T-helper 1 cell treated with Interleukin-12 subunit alpha and Interleukin-12 subunit beta and Interleukin-4 antibody, amounts not matched to agents 30 μg/mL and 1 μg/mL, for 36 hours (primary cell): ENCODE measurements around the gene NTN1.

Experiments
- H3K27ac Mint-ChIP-seq: one replicate; pipeline ENCODE4 v1.8.0; 2021; ENCODE audit warnings: mild to moderate bottlenecking, mixed read lengths
- H3K27me3 Mint-ChIP-seq: one replicate; pipeline ENCODE4 v1.8.0; 2021; ENCODE audit warnings: low read depth, mixed read lengths
- H3K36me3 Mint-ChIP-seq: one replicate; pipeline ENCODE4 v1.8.0; 2021; ENCODE audit warnings: low read depth, mixed read lengths
- H3K4me1 Mint-ChIP-seq: one replicate; pipeline ENCODE4 v1.8.0; 2021; ENCODE audit warnings: low read depth, mixed read lengths
- H3K4me3 Mint-ChIP-seq: one replicate; pipeline ENCODE4 v1.8.0; 2021; ENCODE audit warnings: mild to moderate bottlenecking, moderate library complexity, mixed read lengths
- H3K9me3 Mint-ChIP-seq: one replicate; pipeline ENCODE4 v1.8.0; 2021; ENCODE audit warnings: mixed read lengths

NTN1 gene

GRCh38 chr17:9174779-9175574 is 153.7 kb downstream of the NTN1 start:
- H3K4me3 Mint-ChIP-seq = no peak overlapping the region
- no peaks in the 10 kb centered on the region for H3K27me3 Mint-ChIP-seq
- no peaks in the 10 kb centered on the region for H3K9me3 Mint-ChIP-seq
- H3K36me3 Mint-ChIP-seq = no peaks in the 10 kb centered on the region
- H3K4me1 Mint-ChIP-seq = no peaks in the 10 kb centered on the region
- no peak overlapping the region for H3K27ac Mint-ChIP-seq

GRCh38 chr17:9175700-9176467 is 154.6 kb downstream of the NTN1 start:
- Mint-ChIP-seq H3K4me3 (no peak overlapping the region), H3K36me3 (no peaks in the 10 kb centered on the region), H3K4me1 (no peaks in the 10 kb centered on the region), H3K9me3 (no peaks in the 10 kb centered on the region), H3K27ac (no peak overlapping the region), H3K27me3 (no peaks in the 10 kb centered on the region)

- no peaks in the 10 kb centered on the region for H3K4me1 Mint-ChIP-seq
- no peak overlapping the region for H3K27ac Mint-ChIP-seq
- H3K9me3 Mint-ChIP-seq = no peaks in the 10 kb centered on the region
- H3K27me3 Mint-ChIP-seq = no peaks in the 10 kb centered on the region
- no peak overlapping the region for H3K4me3 Mint-ChIP-seq
- no peaks in the 10 kb centered on the region for H3K36me3 Mint-ChIP-seq
Measured at GRCh38 chr17:9177212-9177611, 155.9 kb downstream of the NTN1 start.

GRCh38 chr17:9178319-9178718 is 157.0 kb downstream of the NTN1 start:
- H3K4me3 Mint-ChIP-seq = no peak overlapping the region
- no peaks in the 10 kb centered on the region for H3K9me3 Mint-ChIP-seq
- no peaks in the 10 kb centered on the region for H3K4me1 Mint-ChIP-seq

GRCh38 chr17:9179602-9180001 is 158.3 kb downstream of the NTN1 start:
- Mint-ChIP-seq H3K27ac (no peak overlapping the region), H3K4me1 (no peaks in the 10 kb centered on the region), H3K9me3 (no peaks in the 10 kb centered on the region), H3K27me3 (no peaks in the 10 kb centered on the region), H3K4me3 (no peak overlapping the region), H3K36me3 (no peaks in the 10 kb centered on the region)

More at GRCh38 chr17:9178319-9178718, 157.0 kb downstream of the NTN1 start:
- H3K27me3 Mint-ChIP-seq = no peaks in the 10 kb centered on the region
- H3K36me3 Mint-ChIP-seq = no peaks in the 10 kb centered on the region
- no peak overlapping the region for H3K27ac Mint-ChIP-seq

- H3K4me3 Mint-ChIP-seq = no peak overlapping the region
- H3K27me3 Mint-ChIP-seq = no peaks in the 10 kb centered on the region
- H3K4me1 Mint-ChIP-seq = no peaks in the 10 kb centered on the region
- H3K36me3 Mint-ChIP-seq = no peaks in the 10 kb centered on the region
- no peak overlapping the region for H3K27ac Mint-ChIP-seq
- no peaks in the 10 kb centered on the region for H3K9me3 Mint-ChIP-seq
Measured at GRCh38 chr17:9181640-9182039, 160.3 kb downstream of the NTN1 start.

GRCh38 chr17:9183306-9183705 is 162.0 kb downstream of the NTN1 start:
- H3K36me3 Mint-ChIP-seq = no peaks in the 10 kb centered on the region
- no peak overlapping the region for H3K27ac Mint-ChIP-seq
- no peaks in the 10 kb centered on the region for H3K27me3 Mint-ChIP-seq
- no peak overlapping the region for H3K4me3 Mint-ChIP-seq
- no peaks in the 10 kb centered on the region for H3K9me3 Mint-ChIP-seq
- no peaks in the 10 kb centered on the region for H3K4me1 Mint-ChIP-seq

- no peak overlapping the region for H3K4me3 Mint-ChIP-seq
- no peaks in the 10 kb centered on the region for H3K9me3 Mint-ChIP-seq
- no peaks in the 10 kb centered on the region for H3K36me3 Mint-ChIP-seq
- H3K27ac Mint-ChIP-seq = no peak overlapping the region
- H3K27me3 Mint-ChIP-seq = no peaks in the 10 kb centered on the region
- no peaks in the 10 kb centered on the region for H3K4me1 Mint-ChIP-seq
Measured at GRCh38 chr17:9185142-9185541, 163.8 kb downstream of the NTN1 start.

- no peak overlapping the region for H3K27ac Mint-ChIP-seq
- no peaks in the 10 kb centered on the region for H3K36me3 Mint-ChIP-seq
- no peaks in the 10 kb centered on the region for H3K9me3 Mint-ChIP-seq
- H3K27me3 Mint-ChIP-seq = no peaks in the 10 kb centered on the region
- H3K4me1 Mint-ChIP-seq = no peaks in the 10 kb centered on the region
- no peak overlapping the region for H3K4me3 Mint-ChIP-seq
Measured at GRCh38 chr17:9185688-9186284, 164.5 kb downstream of the NTN1 start.

- Mint-ChIP-seq H3K27ac (no peak overlapping the region), H3K36me3 (no peaks in the 10 kb centered on the region), H3K27me3 (no peaks in the 10 kb centered on the region), H3K9me3 (no peaks in the 10 kb centered on the region), H3K4me3 (no peak overlapping the region), H3K4me1 (no peaks in the 10 kb centered on the region)
Measured at GRCh38 chr17:9187828-9188227, 166.5 kb downstream of the NTN1 start.

- no peaks in the 10 kb centered on the region for H3K36me3 Mint-ChIP-seq
- H3K4me3 Mint-ChIP-seq = no peak overlapping the region
- no peaks in the 10 kb centered on the region for H3K9me3 Mint-ChIP-seq
- no peak overlapping the region for H3K27ac Mint-ChIP-seq
- no peaks in the 10 kb centered on the region for H3K4me1 Mint-ChIP-seq
- H3K27me3 Mint-ChIP-seq = no peaks in the 10 kb centered on the region
Measured at GRCh38 chr17:9188367-9188766, 167.1 kb downstream of the NTN1 start.

- no peak overlapping the region for H3K4me3 Mint-ChIP-seq
- no peaks in the 10 kb centered on the region for H3K9me3 Mint-ChIP-seq
- no peaks in the 10 kb centered on the region for H3K36me3 Mint-ChIP-seq
- no peaks in the 10 kb centered on the region for H3K27me3 Mint-ChIP-seq
- no peak overlapping the region for H3K27ac Mint-ChIP-seq
- no peaks in the 10 kb centered on the region for H3K4me1 Mint-ChIP-seq
Measured at GRCh38 chr17:9189870-9190269, 168.6 kb downstream of the NTN1 start.

GRCh38 chr17:9192010-9192409 is 170.7 kb downstream of the NTN1 start:
- Mint-ChIP-seq H3K4me3 (no peak overlapping the region), H3K27ac (no peak overlapping the region), H3K27me3 (no peaks in the 10 kb centered on the region), H3K9me3 (no peaks in the 10 kb centered on the region), H3K36me3 (no peaks in the 10 kb centered on the region), H3K4me1 (no peaks in the 10 kb centered on the region)

GRCh38 chr17:9195411-9195810 is 174.1 kb downstream of the NTN1 start:
- Mint-ChIP-seq H3K36me3 (no peaks in the 10 kb centered on the region), H3K9me3 (no peaks in the 10 kb centered on the region), H3K27ac (no peak overlapping the region), H3K4me1 (no peaks in the 10 kb centered on the region), H3K27me3 (no peaks in the 10 kb centered on the region), H3K4me3 (no peak overlapping the region)
